ENCODE results near the gene ITPKB. TPM values are rescaled to one million over a fixed set of nuclear protein-coding genes. Genes with fewer than 3 reads are reported as not detected.

Gene ITPKB
- total RNA-seq, 2 donors from 2014 or later = 22.4 to 28.3 TPM

DNA sequence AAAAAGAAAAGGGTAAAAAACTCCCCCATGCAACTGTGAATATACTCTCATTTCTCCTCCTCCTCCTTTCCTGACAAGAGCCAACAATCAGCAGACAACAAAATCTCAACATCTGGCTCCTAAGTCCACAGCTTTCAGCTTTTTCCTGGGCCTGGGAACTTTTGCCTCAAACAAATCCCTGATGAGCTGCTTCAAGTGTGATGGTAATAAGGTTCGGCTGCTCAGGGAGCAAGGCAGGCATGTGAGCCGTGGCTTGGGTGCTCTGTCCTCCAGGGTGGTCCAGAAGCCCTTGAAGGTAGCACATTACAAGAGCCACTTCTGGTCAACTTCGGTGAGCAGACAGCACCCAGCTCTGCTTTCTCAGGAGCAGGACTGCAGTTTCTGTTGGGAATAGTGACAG, 46.3 kb downstream of the ITPKB start:
- H3K36me3 Mint-ChIP-seq (ENCODE audit: low read depth) = peaks cover 6% of the 10 kb centered on the region
- H3K27ac Mint-ChIP-seq = no peak overlapping the region

GRCh38 chr1:226692051-226692792, 46.9 kb downstream of the ITPKB start:
- 90 to 100% methylated on average over 2 to 3 of the region's 4 CpGs for WGBS, 2 experiments (ENCODE audit: insufficient coverage in 1 of 2, insufficient read length in 1 of 2)
- H3K27ac Mint-ChIP-seq = no peak overlapping the region
- H3K4me1 ChIP-seq (ENCODE audit: control insufficient read depth, insufficient read depth, low read length) = peaks cover 15% of the 10 kb centered on the region
- H3K4me1 Mint-ChIP-seq = peaks cover 33% of the 10 kb centered on the region
- no peaks in the 10 kb centered on the region for H3K9me3 ChIP-seq (ENCODE audit: control insufficient read depth, low read length)
- DNase-seq = no peak
- no peaks in the 10 kb centered on the region for H3K27me3 ChIP-seq (ENCODE audit: control insufficient read depth, insufficient read depth, low read length, poor library complexity, severe bottlenecking)
- no peaks in the 10 kb centered on the region for H3K27me3 Mint-ChIP-seq (ENCODE audit: insufficient read depth)
- TF ChIP-seq, protein P1, sequence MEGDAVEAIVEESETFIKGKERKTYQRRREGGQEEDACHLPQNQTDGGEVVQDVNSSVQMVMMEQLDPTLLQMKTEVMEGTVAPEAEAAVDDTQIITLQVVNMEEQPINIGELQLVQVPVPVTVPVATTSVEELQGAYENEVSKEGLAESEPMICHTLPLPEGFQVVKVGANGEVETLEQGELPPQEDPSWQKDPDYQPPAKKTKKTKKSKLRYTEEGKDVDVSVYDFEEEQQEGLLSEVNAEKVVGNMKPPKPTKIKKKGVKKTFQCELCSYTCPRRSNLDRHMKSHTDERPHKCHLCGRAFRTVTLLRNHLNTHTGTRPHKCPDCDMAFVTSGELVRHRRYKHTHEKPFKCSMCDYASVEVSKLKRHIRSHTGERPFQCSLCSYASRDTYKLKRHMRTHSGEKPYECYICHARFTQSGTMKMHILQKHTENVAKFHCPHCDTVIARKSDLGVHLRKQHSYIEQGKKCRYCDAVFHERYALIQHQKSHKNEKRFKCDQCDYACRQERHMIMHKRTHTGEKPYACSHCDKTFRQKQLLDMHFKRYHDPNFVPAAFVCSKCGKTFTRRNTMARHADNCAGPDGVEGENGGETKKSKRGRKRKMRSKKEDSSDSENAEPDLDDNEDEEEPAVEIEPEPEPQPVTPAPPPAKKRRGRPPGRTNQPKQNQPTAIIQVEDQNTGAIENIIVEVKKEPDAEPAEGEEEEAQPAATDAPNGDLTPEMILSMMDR (conservative IDR thresholded peaks at IDR 0.05) = no peak
- no peak overlapping the region for H3K4me3 ChIP-seq (ENCODE audit: low read length)
- no peak overlapping the region for H3K9ac ChIP-seq (ENCODE audit: extremely low read depth, low read length, poor library complexity, severe bottlenecking)
- no peak overlapping the region for H3K27ac ChIP-seq (ENCODE audit: low read depth, low read length)
- no peaks in the 10 kb centered on the region for H3K9me3 Mint-ChIP-seq
- peaks cover 28% of the 10 kb centered on the region for H3K36me3 ChIP-seq (ENCODE audit: control insufficient read depth, insufficient read depth, low read length)
- no peak overlapping the region for H3K4me3 Mint-ChIP-seq
- H3K36me3 Mint-ChIP-seq (ENCODE audit: low read depth) = peaks cover 6% of the 10 kb centered on the region

More for the DNA sequence above, 46.3 kb downstream of the ITPKB start:
- peaks cover 27% of the 10 kb centered on the region for H3K4me1 Mint-ChIP-seq
- no peak overlapping the region for H3K9ac ChIP-seq (ENCODE audit: extremely low read depth, low read length, poor library complexity, severe bottlenecking)
- no peak overlapping the region for H3K4me3 Mint-ChIP-seq
- peak overlapping the region; percentile 4 for H3K27ac ChIP-seq (ENCODE audit: low read depth, low read length)
- no peaks in the 10 kb centered on the region for H3K9me3 Mint-ChIP-seq
- TF ChIP-seq, protein P1 (conservative IDR thresholded peaks at IDR 0.05) = no peak
- peaks cover 32% of the 10 kb centered on the region for H3K36me3 ChIP-seq (ENCODE audit: control insufficient read depth, insufficient read depth, low read length)
- no peak overlapping the region for H3K4me3 ChIP-seq (ENCODE audit: low read length)
- peaks cover 11% of the 10 kb centered on the region for H3K4me1 ChIP-seq (ENCODE audit: control insufficient read depth, insufficient read depth, low read length)
- no peaks in the 10 kb centered on the region for H3K27me3 ChIP-seq (ENCODE audit: control insufficient read depth, insufficient read depth, low read length, poor library complexity, severe bottlenecking)
- 89 to 100% methylated on average over 2 to 3 of the region's 3 CpGs for WGBS, 2 experiments (ENCODE audit: insufficient coverage in 1 of 2, insufficient read length in 1 of 2)
- DNase-seq = no peak
- H3K9me3 ChIP-seq (ENCODE audit: control insufficient read depth, low read length) = no peaks in the 10 kb centered on the region
- H3K27me3 Mint-ChIP-seq (ENCODE audit: insufficient read depth) = no peaks in the 10 kb centered on the region

GRCh38 chr1:226691247-226691646, 47.8 kb downstream of the ITPKB start:
- no peak for DNase-seq
- Histone ChIP-seq H3K9ac (ENCODE audit: extremely low read depth, low read length, poor library complexity, severe bottlenecking) (no peak overlapping the region), H3K27me3 (ENCODE audit: control insufficient read depth, insufficient read depth, low read length, poor library complexity, severe bottlenecking) (no peaks in the 10 kb centered on the region), H3K4me1 (ENCODE audit: control insufficient read depth, insufficient read depth, low read length) (peaks cover 15% of the 10 kb centered on the region), H3K9me3 (ENCODE audit: control insufficient read depth, low read length) (no peaks in the 10 kb centered on the region), H3K4me3 (ENCODE audit: low read length) (no peak overlapping the region), H3K36me3 (ENCODE audit: control insufficient read depth, insufficient read depth, low read length) (peaks cover 21% of the 10 kb centered on the region), H3K27ac (ENCODE audit: low read depth, low read length) (no peak overlapping the region)
- H3K4me1 Mint-ChIP-seq = peaks cover 37% of the 10 kb centered on the region
- peaks cover 9% of the 10 kb centered on the region for H3K36me3 Mint-ChIP-seq (ENCODE audit: low read depth)
- 71 to 87% methylated on average over 4 of the region's 4 CpGs for WGBS, 2 experiments (ENCODE audit: insufficient coverage in 1 of 2, insufficient read length in 1 of 2)
- H3K9me3 Mint-ChIP-seq = no peaks in the 10 kb centered on the region
- TF ChIP-seq, protein P1 (conservative IDR thresholded peaks at IDR 0.05) = no peak
- no peak overlapping the region for H3K27ac Mint-ChIP-seq
- no peaks in the 10 kb centered on the region for H3K27me3 Mint-ChIP-seq (ENCODE audit: insufficient read depth)
- no peak overlapping the region for H3K4me3 Mint-ChIP-seq
